Nephron progenitor cell (in vitro differentiated cells): ENCODE measurements around the gene SLC35F3.

ENCODE experiments used
- DNase-seq: peaks from one replicate; pipeline ENCODE4 v3.0.0; 2021
- H3K27ac Mint-ChIP-seq: 2 replicates; pipeline ENCODE4 v1.8.0; 2021; ENCODE audit warnings: mild to moderate bottlenecking, moderate library complexity, mixed read lengths
- H3K27me3 Mint-ChIP-seq: 2 replicates; pipeline ENCODE4 v1.8.0; 2021; ENCODE audit warnings: mild to moderate bottlenecking, low read depth, mixed read lengths; ENCODE audit not compliant: poor library complexity
- H3K36me3 Mint-ChIP-seq: 2 replicates; pipeline ENCODE4 v1.8.0; 2021; ENCODE audit warnings: low read depth, mixed read lengths
- H3K4me1 Mint-ChIP-seq: 2 replicates; pipeline ENCODE4 v1.8.0; 2021; ENCODE audit warnings: mixed read lengths
- H3K4me3 Mint-ChIP-seq: 2 replicates; pipeline ENCODE4 v1.8.0; 2021; ENCODE audit warnings: mild to moderate bottlenecking, moderate library complexity, mixed read lengths
- H3K9me3 Mint-ChIP-seq: 2 replicates; pipeline ENCODE4 v1.8.0; 2021; ENCODE audit warnings: mild to moderate bottlenecking, moderate library complexity, mixed read lengths
- TF ChIP-seq, protein P1 (sequence below): fragments of 200-600 bp; sonication (generic); IDR thresholded peaks from 2 replicates; pipeline ENCODE4 v1.5.0; 2021; ENCODE audit warnings: antibody characterized with exemption

The SLC35F3 gene

DNA sequence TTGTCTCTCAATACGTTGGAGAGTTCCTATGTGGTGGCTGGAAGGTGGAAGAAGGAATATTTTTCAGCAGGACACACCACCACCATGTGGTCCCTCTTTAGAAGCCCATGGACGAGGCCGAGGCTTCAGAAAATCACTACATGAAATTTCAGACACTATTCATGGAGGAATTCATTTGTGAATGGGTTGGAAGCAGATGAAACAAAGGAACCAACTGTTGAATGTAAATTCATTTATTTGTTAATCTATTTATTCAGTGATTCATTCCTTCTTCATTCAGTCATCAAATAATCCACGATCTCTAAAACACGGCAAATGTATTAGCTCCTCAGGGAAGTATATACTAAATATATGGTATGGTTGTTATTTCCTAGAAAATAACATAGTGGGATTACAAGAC lies 12.2 kb downstream of the SLC35F3 start:
- peaks cover 19% of the 10 kb centered on the region for H3K9me3 Mint-ChIP-seq
- TF ChIP-seq, protein P1, sequence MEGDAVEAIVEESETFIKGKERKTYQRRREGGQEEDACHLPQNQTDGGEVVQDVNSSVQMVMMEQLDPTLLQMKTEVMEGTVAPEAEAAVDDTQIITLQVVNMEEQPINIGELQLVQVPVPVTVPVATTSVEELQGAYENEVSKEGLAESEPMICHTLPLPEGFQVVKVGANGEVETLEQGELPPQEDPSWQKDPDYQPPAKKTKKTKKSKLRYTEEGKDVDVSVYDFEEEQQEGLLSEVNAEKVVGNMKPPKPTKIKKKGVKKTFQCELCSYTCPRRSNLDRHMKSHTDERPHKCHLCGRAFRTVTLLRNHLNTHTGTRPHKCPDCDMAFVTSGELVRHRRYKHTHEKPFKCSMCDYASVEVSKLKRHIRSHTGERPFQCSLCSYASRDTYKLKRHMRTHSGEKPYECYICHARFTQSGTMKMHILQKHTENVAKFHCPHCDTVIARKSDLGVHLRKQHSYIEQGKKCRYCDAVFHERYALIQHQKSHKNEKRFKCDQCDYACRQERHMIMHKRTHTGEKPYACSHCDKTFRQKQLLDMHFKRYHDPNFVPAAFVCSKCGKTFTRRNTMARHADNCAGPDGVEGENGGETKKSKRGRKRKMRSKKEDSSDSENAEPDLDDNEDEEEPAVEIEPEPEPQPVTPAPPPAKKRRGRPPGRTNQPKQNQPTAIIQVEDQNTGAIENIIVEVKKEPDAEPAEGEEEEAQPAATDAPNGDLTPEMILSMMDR, result no peak
- no peak for DNase-seq
- H3K27ac Mint-ChIP-seq, result no peak overlapping the region
- H3K4me3 Mint-ChIP-seq, result no peak overlapping the region
- peaks cover 20% of the 10 kb centered on the region for H3K27me3 Mint-ChIP-seq
- H3K36me3 Mint-ChIP-seq, result peaks cover 4% of the 10 kb centered on the region
- no peaks in the 10 kb centered on the region for H3K4me1 Mint-ChIP-seq

DNA sequence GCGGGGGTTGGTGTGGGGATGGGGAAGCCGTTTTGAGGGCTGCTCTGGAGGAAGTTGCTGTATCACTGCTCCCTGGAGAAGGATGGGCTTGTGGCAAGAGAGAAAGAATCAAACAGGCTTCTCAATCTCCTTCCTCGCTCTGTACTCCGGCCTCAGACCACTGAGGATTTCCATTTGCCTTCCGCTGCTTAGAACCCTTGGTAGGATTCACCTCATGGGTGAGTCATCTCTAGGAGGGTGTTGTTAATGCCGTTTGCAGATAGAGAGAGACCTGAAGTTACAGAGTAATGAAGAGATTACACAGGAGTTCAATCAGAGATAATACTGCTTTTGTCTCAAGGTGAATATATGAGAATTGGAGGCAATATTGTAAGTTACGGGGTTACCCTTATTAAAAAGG lies 15.3 kb downstream of the SLC35F3 start:
- peaks cover 36% of the 10 kb centered on the region for H3K9me3 Mint-ChIP-seq

DNA sequence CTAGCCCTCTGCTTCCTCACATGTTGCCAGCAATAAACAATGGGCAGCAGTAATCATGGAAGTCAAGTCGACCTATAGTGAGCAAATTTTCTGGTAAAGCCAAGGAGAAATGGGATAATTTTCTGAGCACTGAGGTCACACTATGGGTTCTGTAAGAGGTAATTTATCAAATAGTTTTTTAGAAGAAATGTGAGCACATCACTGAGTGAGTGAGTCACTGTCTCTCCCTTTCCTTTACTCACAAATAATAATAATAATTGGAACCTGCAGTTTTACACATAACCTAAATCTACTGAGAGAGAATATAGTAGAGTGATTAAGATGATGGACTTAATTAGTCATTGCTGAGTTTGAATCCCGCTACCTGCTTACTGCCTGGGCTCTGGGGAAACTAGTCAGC lies 23.6 kb downstream of the SLC35F3 start:
- H3K36me3 Mint-ChIP-seq, result no peaks in the 10 kb centered on the region
- peaks cover under 1% of the 10 kb centered on the region for H3K27me3 Mint-ChIP-seq
- H3K9me3 Mint-ChIP-seq, result peaks cover 26% of the 10 kb centered on the region
- no peaks in the 10 kb centered on the region for H3K4me1 Mint-ChIP-seq
- TF ChIP-seq, protein P1, result no peak
- no peak for DNase-seq
- H3K4me3 Mint-ChIP-seq, result no peak overlapping the region
- H3K27ac Mint-ChIP-seq, result no peak overlapping the region

More for the DNA sequence above, 15.3 kb downstream of the SLC35F3 start:
- Mint-ChIP-seq H3K36me3 (peaks cover 4% of the 10 kb centered on the region), H3K4me1 (no peaks in the 10 kb centered on the region), H3K27me3 (peaks cover 11% of the 10 kb centered on the region), H3K4me3 (no peak overlapping the region), H3K27ac (no peak overlapping the region)
- no peak for DNase-seq
- TF ChIP-seq, protein P1, result no peak

DNA sequence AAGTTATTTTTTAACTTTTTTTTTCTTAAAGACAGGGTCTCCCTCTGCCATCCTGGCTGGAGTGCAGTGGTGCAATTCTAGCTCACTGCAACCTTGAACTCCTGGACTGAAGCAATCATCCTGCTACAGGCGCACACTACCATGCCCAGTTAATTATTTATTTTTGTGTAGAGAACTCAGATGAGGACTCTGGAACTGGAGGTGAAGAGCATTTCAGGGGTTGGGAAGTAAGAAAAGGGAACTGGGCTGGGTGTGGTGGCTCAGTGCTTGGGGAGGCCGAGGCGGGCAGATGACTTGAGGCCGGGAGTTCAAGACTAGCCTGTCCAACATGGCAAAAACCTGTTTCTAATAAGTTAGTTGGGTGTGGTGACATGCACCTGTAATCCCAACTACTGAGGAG lies 28.9 kb downstream of the SLC35F3 start:
- Mint-ChIP-seq H3K27me3 (peaks cover 23% of the 10 kb centered on the region), H3K27ac (no peak overlapping the region), H3K9me3 (no peaks in the 10 kb centered on the region), H3K4me1 (no peaks in the 10 kb centered on the region), H3K4me3 (no peak overlapping the region), H3K36me3 (no peaks in the 10 kb centered on the region)
- TF ChIP-seq, protein P1, result no peak
- DNase-seq, result no peak

DNA sequence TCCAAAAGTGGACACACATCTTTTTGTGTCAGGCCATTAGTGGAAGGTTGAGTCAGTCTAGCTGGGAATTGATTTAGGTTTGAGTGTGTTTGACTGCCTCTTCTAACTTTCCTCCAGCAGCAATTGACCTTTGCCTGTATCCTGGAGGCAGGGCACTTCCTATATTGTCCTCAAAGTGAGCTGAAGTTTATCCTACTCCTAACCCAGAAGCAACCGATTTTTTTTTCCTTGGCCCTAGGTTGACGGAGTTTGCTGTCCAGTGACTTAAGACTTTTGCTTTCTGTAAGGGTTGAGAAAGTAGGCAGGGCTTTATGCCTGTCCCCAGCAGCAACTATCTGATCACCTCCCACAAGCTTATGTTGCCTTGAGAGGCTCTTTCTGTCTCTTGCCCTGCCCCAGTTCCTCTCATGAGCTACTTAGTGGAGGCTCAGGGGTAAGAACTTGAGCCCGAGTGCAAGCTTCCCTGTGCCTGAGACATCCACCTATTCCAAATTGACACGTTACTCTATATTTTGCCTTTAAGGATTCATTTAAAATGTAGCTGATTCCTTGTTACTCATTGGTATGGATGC lies 30.9 kb downstream of the SLC35F3 start:
- H3K27me3 Mint-ChIP-seq, result peaks cover 29% of the 10 kb centered on the region
- no peaks in the 10 kb centered on the region for H3K36me3 Mint-ChIP-seq
- TF ChIP-seq, protein P1, result no peak
- no peaks in the 10 kb centered on the region for H3K9me3 Mint-ChIP-seq
- DNase-seq, result no peak
- no peak overlapping the region for H3K27ac Mint-ChIP-seq
- H3K4me1 Mint-ChIP-seq, result no peaks in the 10 kb centered on the region
- no peak overlapping the region for H3K4me3 Mint-ChIP-seq

DNA sequence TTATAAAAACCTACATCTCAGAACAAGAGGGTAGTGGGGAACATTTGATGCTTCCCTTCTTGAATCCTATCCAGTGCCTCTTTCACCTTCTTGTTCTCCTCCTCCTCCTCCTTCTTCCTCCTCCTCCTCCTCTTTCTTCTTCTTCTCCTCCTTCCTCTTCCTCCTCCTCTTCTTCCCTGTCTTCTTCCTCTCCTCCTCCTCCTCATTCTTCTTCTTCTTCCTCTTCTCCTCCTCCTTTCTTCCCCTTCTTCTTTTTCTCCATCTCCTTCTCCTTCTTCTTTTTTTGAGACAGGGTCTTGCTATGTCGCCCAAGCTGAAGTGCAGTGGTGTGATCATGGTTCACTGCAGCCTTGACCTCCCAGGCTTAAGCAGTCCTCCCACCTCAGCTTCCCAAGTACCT lies 31.9 kb downstream of the SLC35F3 start:
- TF ChIP-seq, protein P1, result no peak
- no peak for DNase-seq
- H3K27me3 Mint-ChIP-seq, result peaks cover 36% of the 10 kb centered on the region
- no peaks in the 10 kb centered on the region for H3K36me3 Mint-ChIP-seq
- no peaks in the 10 kb centered on the region for H3K4me1 Mint-ChIP-seq
- no peaks in the 10 kb centered on the region for H3K9me3 Mint-ChIP-seq
- H3K4me3 Mint-ChIP-seq, result no peak overlapping the region
- no peak overlapping the region for H3K27ac Mint-ChIP-seq
